ENCODE data around the gene PKP4. TPM values are rescaled to one million over a fixed set of nuclear protein-coding genes. Genes with fewer than 3 reads are reported as not detected.

The PKP4 gene
- total RNA-seq, 1 donor from 2014 or later = 62.9 TPM

GRCh38 chr2:158714420-158714819 is 257.7 kb downstream of the PKP4 start:
- Mint-ChIP-seq H3K4me1 (ENCODE audit: low read depth) (peaks cover 1% of the 10 kb centered on the region), H3K27me3 (no peaks in the 10 kb centered on the region), H3K4me3 (ENCODE audit: low read depth) (no peak overlapping the region), H3K27ac (no peak overlapping the region), H3K9me3 (ENCODE audit: low read depth) (peaks cover 20% of the 10 kb centered on the region), H3K36me3 (ENCODE audit: insufficient read depth) (no peaks in the 10 kb centered on the region)
- no peak for DNase-seq (ENCODE audit: low spot score, unreplicated experiment)
- TF ChIP-seq CTCF (IDR thresholded peaks at IDR 0.05; ENCODE audit: unreplicated experiment) = no peak

- no peak overlapping the region for H3K27ac Mint-ChIP-seq
- H3K27me3 Mint-ChIP-seq = no peaks in the 10 kb centered on the region
- DNase-seq (ENCODE audit: low spot score, unreplicated experiment) = no peak
- no peak for TF ChIP-seq CTCF (IDR thresholded peaks at IDR 0.05; ENCODE audit: unreplicated experiment)
- peaks cover 14% of the 10 kb centered on the region for H3K9me3 Mint-ChIP-seq (ENCODE audit: low read depth)
- H3K4me3 Mint-ChIP-seq (ENCODE audit: low read depth) = no peak overlapping the region
- H3K4me1 Mint-ChIP-seq (ENCODE audit: low read depth) = peaks cover 1% of the 10 kb centered on the region
- H3K36me3 Mint-ChIP-seq (ENCODE audit: insufficient read depth) = no peaks in the 10 kb centered on the region
These were observed 258.6 kb downstream of the PKP4 start for GRCh38 chr2:158715357-158715756.

- no peak overlapping the region for H3K27ac Mint-ChIP-seq
- H3K9me3 Mint-ChIP-seq (ENCODE audit: low read depth) = peaks cover 14% of the 10 kb centered on the region
- no peak for TF ChIP-seq CTCF (IDR thresholded peaks at IDR 0.05; ENCODE audit: unreplicated experiment)
- no peak for DNase-seq (ENCODE audit: low spot score, unreplicated experiment)
- peaks cover 1% of the 10 kb centered on the region for H3K4me1 Mint-ChIP-seq (ENCODE audit: low read depth)
- H3K4me3 Mint-ChIP-seq (ENCODE audit: low read depth) = no peak overlapping the region
- no peaks in the 10 kb centered on the region for H3K36me3 Mint-ChIP-seq (ENCODE audit: insufficient read depth)
- H3K27me3 Mint-ChIP-seq = no peaks in the 10 kb centered on the region
These were observed 259.5 kb downstream of the PKP4 start for GRCh38 chr2:158716121-158716791.

- no peak for DNase-seq (ENCODE audit: low spot score, unreplicated experiment)
- Mint-ChIP-seq H3K4me3 (ENCODE audit: low read depth) (no peak overlapping the region), H3K9me3 (ENCODE audit: low read depth) (peaks cover 14% of the 10 kb centered on the region), H3K36me3 (ENCODE audit: insufficient read depth) (no peaks in the 10 kb centered on the region), H3K27ac (no peak overlapping the region), H3K4me1 (ENCODE audit: low read depth) (peaks cover 1% of the 10 kb centered on the region), H3K27me3 (no peaks in the 10 kb centered on the region)
- TF ChIP-seq CTCF (IDR thresholded peaks at IDR 0.05; ENCODE audit: unreplicated experiment) = no peak
These were observed 260.2 kb downstream of the PKP4 start for GRCh38 chr2:158716921-158717320.

- peaks cover 1% of the 10 kb centered on the region for H3K4me1 Mint-ChIP-seq (ENCODE audit: low read depth)
- H3K27ac Mint-ChIP-seq = no peak overlapping the region
- TF ChIP-seq CTCF (IDR thresholded peaks at IDR 0.05; ENCODE audit: unreplicated experiment) = no peak
- no peak for DNase-seq (ENCODE audit: low spot score, unreplicated experiment)
- H3K27me3 Mint-ChIP-seq = no peaks in the 10 kb centered on the region
- no peak overlapping the region for H3K4me3 Mint-ChIP-seq (ENCODE audit: low read depth)
- H3K36me3 Mint-ChIP-seq (ENCODE audit: insufficient read depth) = no peaks in the 10 kb centered on the region
- peaks cover 14% of the 10 kb centered on the region for H3K9me3 Mint-ChIP-seq (ENCODE audit: low read depth)
These were observed 260.8 kb downstream of the PKP4 start for GRCh38 chr2:158717366-158718195.
